HG03045 (cell line): ENCODE data around the gene UCMA.
"Not testable (repeated sequence)": the region's sequence is repeated elsewhere in the genome, so short reads cannot be mapped to it uniquely, and the experiment has no call there.

ENCODE experiments used
- ATAC-seq: cut with Tn5 transposase; IDR thresholded peaks from one replicate; pipeline ENCODE4 v1.9.1; 2021; ENCODE audit warnings: mild to moderate bottlenecking, moderate library complexity; ENCODE audit not compliant: unreplicated experiment

Gene UCMA, protein sequence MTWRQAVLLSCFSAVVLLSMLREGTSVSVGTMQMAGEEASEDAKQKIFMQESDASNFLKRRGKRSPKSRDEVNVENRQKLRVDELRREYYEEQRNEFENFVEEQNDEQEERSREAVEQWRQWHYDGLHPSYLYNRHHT

GRCh38 chr10:13234172-13234571 lies at the start of gene UCMA:
Gene UCMA, minus strand, starts transcription at chr10:13234374. Its CDS starts 116 bp downstream, at chr10:13234258.
- no peak for ATAC-seq

GRCh38 chr10:13282348-13282747 lies 48.2 kb upstream of the UCMA start:
- ATAC-seq, result not testable (repeated sequence)

DNA sequence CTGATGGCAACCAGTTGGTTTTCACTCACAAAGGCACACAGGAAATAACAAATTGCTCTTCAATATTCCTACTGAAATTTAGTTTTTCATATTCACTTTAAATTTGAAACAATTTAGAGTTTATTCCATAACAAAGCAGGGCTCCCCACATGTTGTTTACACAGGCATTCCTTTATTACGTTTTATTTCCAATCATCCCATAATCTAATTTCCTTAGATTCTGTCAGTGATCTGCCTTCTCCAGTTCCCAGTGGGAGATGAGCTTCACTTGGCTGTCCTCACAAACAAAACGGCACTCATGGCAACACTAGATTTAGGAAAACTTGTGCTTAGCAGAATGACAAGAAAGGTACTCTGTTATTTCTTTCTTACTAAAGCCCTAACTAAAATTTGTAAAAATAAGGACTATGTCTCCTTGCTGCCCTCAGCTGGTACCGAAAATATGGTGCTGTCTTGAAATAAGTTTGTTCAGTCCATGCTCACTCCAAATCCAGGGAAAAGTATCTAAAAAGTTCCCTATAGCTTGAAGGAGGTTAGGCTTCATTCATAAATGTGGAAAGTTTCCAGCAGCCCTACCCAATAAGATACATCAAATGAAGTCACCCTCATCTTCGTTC lies 42.7 kb upstream of the UCMA start:
- no peak for ATAC-seq

GRCh38 chr10:13276146-13276545 lies 42.0 kb upstream of the UCMA start:
- not testable (repeated sequence) for ATAC-seq

DNA sequence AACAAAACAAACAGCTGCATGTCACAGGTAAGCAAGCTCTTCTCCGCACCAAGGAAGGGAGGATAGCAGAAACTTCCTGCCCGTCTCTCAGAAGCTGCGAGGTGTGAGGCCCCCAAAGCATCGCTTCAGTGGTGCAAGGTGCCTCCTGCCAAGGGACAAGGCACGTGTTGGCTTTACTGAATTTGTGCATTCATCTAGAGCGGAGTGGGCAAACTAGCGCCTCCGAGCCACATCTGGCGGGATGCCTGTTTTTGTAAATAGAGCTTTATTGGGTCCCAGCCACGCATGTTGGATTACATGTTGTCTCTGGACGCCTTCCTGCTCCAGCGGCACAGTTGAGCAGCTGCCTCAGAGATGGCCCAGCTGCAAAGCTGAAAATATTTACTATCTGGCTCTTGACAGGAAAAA lies 38.0 kb upstream of the UCMA start:
- no peak for ATAC-seq

DNA sequence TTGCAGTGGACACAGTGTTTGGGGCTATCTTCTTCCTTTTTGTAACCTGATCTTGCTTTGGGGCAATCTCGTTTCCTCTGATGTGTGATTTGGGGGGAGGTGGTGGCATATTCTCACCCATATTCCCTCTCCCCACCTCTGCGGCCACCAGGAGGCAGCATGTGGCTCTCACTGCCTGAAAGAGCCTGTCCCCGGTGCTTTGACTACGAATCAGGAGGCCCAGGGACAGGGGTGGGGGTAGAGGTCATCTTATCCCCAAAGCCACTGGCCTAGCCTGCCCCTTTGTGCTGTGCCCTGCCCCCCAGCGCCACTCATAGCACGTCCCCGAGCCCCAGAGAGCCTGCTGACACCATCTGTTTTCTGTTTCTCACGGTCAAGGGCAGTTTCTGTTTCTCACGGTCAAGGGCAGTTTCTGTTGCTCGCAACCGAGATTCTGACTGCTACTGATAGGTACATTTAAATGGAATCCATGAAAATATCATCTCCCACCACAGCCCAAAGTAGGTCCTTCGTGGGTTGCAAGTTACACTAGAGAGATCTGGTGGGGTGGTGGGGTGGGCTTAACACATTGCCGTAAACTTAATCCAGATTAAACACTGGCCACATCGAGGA lies 37.5 kb upstream of the UCMA start:
- no peak for ATAC-seq

DNA sequence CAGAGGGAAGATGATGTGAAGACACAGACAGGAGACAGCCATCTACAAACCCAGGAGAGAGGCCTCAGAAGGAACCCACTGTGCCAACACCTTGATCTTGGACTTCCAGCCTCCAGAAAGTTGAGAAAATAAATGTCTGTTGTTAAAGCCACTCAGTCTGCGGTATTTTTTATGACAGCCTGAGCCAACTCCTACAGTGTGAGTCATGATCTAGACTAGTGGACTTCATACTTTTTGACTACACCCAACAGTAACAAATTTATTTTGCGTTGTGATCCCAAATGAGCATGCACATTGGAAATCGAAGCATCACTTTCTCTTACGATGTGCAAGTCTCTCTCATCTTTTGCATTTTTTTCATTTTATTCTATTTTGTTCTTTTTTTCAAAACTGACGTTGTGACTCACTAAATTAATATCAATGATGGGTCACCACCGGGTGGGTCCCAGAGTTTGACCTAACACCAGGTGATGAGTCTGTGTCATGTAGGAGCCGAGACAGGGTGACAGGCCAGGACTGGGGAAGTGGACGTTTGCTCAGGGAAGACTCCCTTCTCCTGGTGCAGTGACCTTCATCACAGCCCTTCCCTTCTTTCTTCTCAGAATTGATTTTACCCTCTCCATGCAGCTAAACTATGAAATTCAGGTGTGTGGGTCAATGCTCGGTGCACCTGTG lies 36.8 kb upstream of the UCMA start:
- no peak for ATAC-seq

DNA sequence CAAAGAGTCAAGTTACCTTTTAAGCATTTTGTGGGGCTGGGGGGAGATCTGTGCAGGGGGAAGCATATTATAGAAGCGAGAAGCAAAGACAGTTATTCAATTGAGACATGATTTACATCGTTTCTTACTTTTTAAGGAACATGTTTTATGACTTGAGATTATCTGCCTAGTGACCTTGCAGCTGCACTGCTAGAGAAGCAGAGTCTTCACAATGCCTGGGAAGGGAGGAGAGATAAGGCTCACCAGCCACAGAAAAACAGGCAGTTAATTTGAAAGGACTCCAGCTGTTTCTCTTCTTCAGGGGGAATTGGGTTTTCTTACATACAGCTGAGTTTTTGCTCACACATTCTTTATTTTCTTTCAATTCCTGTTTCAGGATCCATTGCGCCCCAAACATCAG lies 34.7 kb upstream of the UCMA start:
- ATAC-seq, result no peak

- ATAC-seq, result no peak
Observed at GRCh38 chr10:13268310-13268709, 34.1 kb upstream of the UCMA start.

DNA sequence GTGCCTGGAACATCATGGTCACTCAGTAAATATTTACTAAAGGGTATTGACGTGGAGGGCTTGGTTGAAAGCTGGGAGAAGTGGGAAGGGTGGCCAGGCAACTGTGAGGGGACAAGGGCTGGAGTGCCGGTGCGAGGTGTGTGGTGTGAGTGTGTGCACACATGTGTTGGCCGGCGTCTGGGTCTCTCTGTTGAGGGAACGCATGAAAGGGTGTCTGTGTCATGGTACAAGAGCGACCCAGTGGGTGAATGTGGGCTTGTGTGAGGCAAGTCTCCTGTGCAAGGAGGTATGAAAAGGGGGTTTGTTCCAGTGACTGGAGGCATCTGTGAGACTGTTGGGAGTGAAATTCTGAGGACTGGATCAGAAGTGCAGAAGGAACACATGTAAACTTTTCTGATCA lies 29.4 kb upstream of the UCMA start:
- no peak for ATAC-seq

- no peak for ATAC-seq
Observed at GRCh38 chr10:13262433-13262832, 28.3 kb upstream of the UCMA start.

- no peak for ATAC-seq
Observed at GRCh38 chr10:13257621-13258140, 23.5 kb upstream of the UCMA start.

DNA sequence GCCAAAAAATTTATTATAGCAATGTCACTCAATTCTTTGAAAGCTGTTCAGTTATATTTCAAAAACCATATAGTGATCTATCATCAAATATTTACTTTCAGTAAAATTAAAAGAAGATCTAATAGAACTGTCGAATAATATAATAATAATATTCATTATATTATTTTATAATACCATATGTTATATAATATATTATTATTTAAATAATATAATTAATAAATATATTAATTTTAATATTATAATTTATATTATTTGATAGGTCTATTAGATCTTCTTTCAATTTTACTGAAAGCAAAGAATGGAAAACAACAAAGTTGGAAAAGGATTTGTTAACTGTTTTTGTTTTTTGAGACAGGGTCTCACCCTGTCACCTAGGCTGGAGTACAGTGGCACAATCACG lies 22.5 kb upstream of the UCMA start:
- ATAC-seq, result no peak

GRCh38 chr10:13253726-13254125 lies 19.6 kb upstream of the UCMA start:
- no peak for ATAC-seq

DNA sequence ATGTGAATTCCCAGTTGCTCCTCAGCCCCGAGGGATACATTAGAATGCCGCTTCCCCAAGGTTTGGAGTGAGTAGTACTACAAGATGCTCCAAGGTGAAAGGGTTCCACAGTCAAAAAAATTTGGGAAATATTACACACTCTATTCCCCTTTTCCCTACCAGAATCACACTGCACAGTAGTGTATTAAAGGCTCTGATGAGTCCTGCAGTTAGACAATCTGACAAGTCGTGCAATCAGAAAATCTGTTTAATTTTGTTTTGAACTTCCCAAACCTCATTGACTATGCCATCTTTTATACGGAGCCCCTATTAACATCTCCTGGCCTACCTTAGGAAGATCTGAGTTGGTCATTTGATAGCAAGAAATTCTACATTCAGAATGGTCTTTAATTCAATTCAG lies 13.6 kb upstream of the UCMA start:
- no peak for ATAC-seq

DNA sequence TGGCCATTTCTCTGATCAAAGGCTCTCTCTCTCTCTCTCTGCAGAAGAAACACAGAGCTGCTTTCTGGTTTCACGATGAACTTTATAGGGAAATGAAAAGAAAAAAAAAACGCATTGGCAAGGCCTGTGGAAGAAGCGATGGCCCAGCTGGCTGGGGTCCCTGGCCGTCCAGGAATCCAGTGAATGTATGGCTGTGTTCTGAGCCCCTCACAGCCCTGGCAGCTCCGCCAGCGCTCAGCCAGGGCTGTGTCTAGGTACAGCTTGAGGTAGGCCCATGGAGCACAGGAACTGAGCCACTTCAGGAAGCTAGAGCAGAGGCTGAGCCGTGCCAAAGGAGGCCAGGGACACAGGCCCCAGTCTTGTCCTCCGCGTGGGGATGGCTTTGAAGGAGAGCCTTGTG lies 13.1 kb upstream of the UCMA start:
- no peak for ATAC-seq

GRCh38 chr10:13242260-13242659 lies 8.1 kb upstream of the UCMA start:
- not testable (repeated sequence) for ATAC-seq

GRCh38 chr10:13241613-13242012 lies 7.4 kb upstream of the UCMA start:
- no peak for ATAC-seq

DNA sequence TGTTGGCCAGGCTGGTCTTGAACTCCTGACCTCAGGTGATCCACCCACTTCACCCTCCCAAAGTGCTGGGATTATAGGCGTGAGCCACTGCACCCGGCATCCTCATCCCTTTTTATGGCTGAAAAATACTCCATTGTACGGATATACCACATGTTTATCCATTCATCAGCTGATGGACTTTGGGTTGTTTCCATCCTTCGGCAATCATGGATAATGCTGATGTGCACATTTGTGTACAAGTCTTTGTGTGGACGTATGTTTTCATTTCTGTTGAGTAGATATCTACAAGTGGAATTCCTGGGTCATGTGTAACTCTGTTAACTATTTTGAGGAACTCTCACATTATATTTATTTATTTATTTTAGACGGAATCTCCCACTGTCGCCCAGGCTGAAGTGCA lies 5.7 kb upstream of the UCMA start:
- ATAC-seq, result no peak

DNA sequence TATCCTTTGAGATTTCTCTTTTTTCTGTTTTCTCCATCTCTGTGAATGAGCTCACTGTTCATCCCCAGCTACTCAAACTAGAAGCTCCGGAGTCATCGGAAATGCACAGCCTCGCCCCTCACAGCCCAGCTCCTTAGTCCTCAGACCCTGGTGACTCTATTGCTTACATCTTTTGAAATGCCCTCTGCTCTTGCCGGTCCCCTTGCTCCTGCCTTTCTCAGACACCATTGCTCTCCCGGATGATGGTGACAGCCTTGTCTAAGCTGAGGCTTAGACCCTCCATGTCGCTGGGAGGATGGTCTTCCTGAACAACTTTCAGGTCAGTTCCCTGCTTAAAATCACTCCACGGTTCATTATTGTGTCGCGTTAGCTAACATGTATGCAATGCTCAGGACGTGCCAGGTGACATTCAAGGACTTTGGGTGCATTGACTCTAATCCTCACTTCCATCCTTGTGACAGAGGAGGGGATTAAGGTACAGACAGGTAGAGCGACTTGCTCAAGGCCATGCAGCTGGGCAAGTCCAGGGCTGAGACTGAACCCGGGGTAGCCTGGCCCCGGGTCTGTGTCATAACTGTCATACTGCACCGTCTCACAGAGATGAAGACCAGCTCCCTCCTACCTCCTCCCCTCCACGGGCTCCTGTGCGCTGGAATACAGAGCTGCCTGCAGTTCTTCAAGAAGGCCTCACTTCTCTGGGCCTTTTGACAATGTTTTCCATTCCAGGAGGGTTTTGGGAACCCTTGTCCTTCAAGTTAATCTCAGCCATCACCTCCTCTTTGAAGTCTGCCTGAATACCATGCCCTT lies 4.3 kb upstream of the UCMA start:
- no peak for ATAC-seq

DNA sequence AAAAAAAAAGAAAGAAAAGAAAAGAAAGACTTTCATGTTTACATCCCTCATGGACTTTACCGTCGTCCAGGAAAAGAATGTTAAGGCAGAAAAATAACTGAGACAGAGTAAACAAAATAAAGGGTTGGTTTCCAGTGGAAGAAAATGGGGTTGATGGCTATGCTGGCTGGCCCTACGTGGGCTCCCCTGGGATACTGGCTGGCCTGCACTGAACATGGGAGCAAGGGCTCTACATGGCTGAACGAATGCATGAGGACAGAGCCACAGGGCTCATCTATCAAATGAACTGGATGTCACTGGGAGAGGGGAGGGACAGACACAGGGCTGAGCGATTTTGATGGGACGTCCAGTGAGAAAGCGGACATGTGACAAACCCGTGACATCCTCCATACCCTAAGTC lies 2.5 kb upstream of the UCMA start:
- ATAC-seq, result no peak
